DMS 273 (cell line): ENCODE measurements around the gene SLC4A9.
"Not testable (repeated sequence)": the region's sequence is repeated elsewhere in the genome, so short reads cannot be mapped to it uniquely, and the experiment has no call there.

Experiments used
- DNase-seq: peaks from one replicate; lab custom pipeline; 2025; ENCODE audit not compliant: unreplicated experiment; lab: John Stamatoyannopoulos, UW

SLC4A9 gene

DNA sequence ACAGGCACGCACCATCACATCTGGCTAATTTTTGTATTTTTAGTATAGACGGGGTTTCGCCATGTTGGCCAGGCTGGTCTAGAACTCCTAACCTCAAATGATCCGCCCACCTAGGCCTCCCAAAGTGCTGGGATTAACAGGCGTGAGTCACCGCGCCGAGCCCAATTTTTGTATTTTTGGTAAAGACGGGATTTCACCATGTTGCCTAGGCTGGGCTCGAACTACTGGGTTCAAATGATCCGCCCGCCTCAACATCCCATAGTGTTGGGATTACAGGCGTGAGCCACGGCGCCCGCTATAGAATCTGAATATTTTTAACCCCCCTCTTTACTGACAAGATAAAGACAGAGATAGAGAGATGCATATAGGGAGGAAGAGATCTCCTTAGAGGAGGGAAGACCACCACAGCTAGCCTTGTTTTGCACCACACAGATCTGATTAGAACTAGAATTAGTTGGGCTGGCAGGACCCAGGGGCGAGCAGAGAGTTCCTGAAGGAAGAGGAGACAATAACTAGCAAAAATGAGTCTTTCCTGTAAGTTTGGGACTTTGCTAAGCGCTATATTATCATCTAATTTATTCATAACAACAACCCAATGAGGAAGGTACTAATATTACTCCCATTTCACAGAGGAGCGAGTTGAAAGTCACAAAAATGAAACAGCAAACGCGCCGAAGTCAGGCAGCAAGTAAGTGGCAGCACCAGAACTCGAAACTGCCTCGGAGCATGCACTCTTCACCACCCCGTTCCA lies 40.2 kb downstream of the SLC4A9 start:
- DNase-seq = peak; percentile 57

DNA sequence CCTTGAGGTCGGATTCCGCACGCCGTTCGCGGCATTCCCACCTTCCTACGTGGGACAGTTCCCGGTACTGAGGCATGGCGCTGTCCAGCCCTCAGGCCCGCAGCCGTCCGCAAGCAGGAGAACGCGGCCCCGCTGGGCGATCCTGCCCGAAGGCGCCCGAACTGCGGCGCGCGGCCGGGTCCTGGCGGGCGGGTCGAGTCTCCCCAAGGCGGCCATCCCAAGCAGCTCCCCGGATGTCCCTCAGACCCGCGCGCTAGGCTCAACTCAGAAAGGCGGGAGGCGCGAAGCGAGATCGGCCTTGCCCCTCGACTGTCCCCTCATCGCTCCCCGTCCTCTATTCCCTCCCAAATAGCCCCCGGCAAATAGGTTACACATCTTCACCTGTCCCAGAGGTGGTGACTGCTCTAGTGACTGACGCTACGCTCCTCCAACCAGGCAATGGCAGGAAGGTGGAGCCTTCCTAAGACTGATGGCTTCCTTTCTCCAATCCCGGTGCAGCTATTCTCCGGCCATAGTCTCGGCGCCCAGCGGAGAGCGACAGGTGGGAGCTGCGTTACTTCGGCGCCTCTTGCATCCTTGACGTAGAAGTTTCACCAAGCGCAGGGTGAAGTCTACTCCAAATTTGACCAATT lies 40.9 kb downstream of the SLC4A9 start:
- peak; percentile 97 for DNase-seq

GRCh38 chr5:140401362-140402257 lies 41.6 kb downstream of the SLC4A9 start, which contains the start of gene ANKHD1:
Gene ANKHD1, plus strand, starts transcription at chr5:140401833. Its CDS starts 135 bp downstream, at chr5:140401968.
- DNase-seq = peak; percentile 100

GRCh38 chr5:140402258-140403074 lies 42.5 kb downstream of the SLC4A9 start:
- peak; percentile 83 for DNase-seq

DNA sequence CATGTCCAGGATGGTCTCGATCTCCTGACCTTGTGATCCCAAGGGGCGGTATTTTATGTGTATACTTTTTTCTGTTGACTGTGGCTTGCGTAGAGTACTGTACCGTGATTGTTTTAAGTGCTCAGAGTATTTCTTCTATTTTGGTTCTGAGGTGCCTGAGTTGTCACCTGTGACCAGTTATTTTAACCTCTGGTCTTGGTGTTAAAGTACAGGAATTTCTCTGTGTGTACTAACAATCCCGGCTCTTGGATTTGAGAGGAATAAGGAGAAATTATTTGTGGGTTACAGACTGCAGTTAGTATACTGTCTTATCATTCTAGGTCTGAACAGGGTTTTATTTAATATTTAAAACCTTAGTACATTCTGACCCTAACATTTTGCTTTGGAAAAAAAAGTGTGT lies 43.6 kb downstream of the SLC4A9 start:
- DNase-seq = no peak

DNA sequence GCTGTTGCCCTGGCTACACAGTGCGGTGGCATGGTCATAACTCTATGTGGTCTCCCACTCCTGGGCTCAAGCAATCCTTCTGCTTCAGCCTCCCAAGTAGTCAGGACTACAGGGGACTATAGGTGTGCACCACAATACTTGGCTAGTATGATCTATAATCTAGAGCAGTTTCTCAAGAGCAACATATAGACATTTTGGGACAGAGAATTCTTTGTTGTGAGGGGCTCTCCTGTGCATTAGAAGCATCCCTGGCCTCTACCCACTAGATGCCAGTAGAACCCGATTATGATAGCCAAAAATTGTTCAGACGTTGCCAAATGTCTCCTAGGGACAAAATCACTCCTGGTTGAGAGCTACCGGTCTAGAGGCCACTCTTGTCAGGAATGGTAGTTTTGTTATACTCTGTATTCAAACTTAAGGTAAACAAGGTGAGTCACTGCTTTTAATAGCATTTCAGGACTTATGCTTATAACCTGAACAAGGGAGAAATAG lies 48.8 kb downstream of the SLC4A9 start:
- DNase-seq = peak; percentile 18

GRCh38 chr5:140413230-140413629 lies 53.2 kb downstream of the SLC4A9 start:
- no peak for DNase-seq

DNA sequence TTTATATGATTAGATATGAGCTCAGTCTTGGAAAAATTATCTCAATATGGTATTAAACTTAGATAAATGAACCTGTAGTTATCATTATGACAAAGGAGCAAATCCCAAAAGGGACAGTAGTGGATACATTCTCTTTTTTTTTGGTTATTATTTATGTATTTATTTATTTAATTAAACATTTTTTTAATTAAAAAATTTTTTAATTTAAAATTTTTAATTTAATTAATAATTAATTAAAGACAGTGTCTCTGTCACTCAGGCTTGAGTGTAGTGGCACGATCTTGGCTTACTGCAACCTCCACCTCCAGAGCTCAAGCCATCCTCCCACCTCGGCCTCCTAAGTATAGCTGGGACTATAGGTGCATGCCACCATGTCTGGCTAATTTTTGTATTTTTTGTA lies 57.2 kb downstream of the SLC4A9 start:
- no peak for DNase-seq

DNA sequence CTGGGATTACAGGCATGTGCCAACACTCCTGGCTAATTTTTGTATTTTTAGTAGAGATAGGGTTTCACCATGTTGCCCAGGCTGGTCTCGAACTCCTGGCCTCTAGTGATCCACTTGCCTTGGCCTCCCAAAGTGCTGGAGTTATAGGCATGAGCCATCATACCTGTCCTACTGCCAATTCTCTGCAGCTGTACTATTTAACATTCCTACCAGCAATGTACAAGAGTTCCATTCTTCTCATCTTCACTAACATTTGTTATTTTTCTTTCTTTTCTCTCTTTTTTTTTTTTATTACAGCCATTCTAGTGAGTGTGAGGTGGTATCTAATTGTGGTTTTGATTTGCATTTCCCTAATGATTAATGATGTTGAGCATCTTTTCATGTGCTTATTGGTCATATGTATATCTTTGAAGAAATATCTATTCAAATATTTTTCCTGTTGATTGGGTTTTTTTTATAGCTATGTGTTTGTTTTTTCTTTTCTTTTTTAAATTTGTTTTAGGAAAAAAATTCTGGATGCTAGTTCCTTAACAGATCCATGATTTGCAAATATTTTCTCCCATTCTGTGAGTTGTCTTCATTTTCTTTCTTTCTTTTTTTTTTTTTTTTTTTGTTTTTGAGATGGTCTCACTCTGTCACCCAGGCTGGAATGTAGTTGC lies 59.0 kb downstream of the SLC4A9 start:
- DNase-seq = no peak

- DNase-seq = no peak
Observed at GRCh38 chr5:140420226-140420570, 60.2 kb downstream of the SLC4A9 start.

DNA sequence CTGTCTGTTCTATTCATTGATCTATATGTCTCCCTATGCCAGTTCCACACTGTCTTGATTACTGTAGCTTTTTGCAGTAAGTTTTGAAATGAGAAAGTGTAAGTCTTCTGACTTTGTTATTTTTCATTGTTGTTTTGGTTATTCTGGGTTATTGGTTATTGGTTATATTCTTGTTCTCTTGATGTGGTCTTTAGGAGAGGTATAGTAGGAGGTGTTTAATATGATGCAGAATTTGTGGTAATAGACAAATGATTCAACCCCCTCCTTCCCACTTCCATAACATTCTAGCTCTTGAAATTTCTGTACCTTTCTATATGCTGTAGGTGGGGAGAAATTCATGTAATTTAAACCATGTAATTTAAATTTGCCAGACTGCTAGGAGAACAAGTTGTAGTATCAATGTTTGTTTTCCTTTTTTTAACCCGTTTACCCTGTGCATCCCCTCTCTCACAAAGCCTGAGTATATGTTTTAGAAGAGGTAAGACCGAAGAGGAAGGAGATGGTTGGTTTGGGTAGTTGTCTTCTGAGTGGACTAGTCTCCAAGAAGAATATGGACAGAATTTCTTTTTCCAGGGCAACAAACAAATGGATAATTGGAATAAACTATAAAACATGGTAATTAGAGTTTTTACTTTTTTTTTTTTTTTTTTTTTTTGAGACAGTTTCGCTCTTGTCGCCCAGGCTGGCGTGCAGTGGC lies 60.8 kb downstream of the SLC4A9 start:
- DNase-seq = no peak

- DNase-seq = not testable (repeated sequence)
Observed at GRCh38 chr5:140421375-140421774, 61.4 kb downstream of the SLC4A9 start.

DNA sequence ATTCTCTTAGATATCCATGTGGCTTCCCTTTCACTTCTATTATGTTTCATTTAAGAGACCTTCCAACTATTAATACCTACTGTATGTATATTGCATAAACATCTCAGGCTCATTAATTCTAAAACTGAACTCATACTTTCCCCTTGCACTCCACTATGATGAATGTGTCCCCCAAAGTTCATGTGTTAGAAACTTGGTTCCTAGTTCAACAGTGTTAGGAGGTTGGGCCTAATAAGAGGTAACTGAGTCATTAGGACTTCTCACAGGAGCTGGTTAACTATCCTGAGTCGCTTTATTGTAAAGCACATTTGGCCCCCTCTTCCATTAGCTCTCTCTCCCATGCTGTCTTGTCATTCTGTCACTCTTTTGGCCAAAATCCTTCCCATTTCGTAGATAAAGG lies 63.6 kb downstream of the SLC4A9 start:
- DNase-seq = no peak

GRCh38 chr5:140424135-140424534 lies 64.1 kb downstream of the SLC4A9 start:
- DNase-seq = no peak
